Embryonic facial prominence (tissue), 1 donor: ENCODE results near the gene PARK7.

ENCODE experiments used
- DNase-seq: peaks from one replicate; pipeline ENCODE4 v3.0.0-alpha.2; 2016; ENCODE audit errors: extremely low spot score

PARK7 gene

GRCh38 chr1:8023995-8024313 lies 62.4 kb downstream of the PARK7 start:
- no peak for DNase-seq

- DNase-seq, result no peak
These were observed 62.8 kb downstream of the PARK7 start for GRCh38 chr1:8024329-8024728.

GRCh38 chr1:8025061-8025670 lies 63.7 kb downstream of the PARK7 start:
- no peak for DNase-seq

GRCh38 chr1:8025671-8026144 lies 64.2 kb downstream of the PARK7 start:
- DNase-seq, result no peak

GRCh38 chr1:8026153-8026975 lies 64.9 kb downstream of the PARK7 start, which contains the start of gene ERRFI1:
Gene ERRFI1, minus strand, starts transcription at chr1:8026309. Its CDS starts 10,690 bp downstream, at chr1:8015619.
- DNase-seq, result peak; percentile 83

- no peak for DNase-seq
These were observed 65.7 kb downstream of the PARK7 start for GRCh38 chr1:8026976-8027747.

GRCh38 chr1:8027748-8028570 lies 66.4 kb downstream of the PARK7 start:
- DNase-seq, result no peak

- no peak for DNase-seq
These were observed 67.0 kb downstream of the PARK7 start for GRCh38 chr1:8028571-8028910.

GRCh38 chr1:8031176-8031785 lies 69.8 kb downstream of the PARK7 start:
- DNase-seq, result no peak

- DNase-seq, result no peak
These were observed 70.9 kb downstream of the PARK7 start for GRCh38 chr1:8032366-8032910.

- DNase-seq, result no peak
These were observed 71.8 kb downstream of the PARK7 start for GRCh38 chr1:8033322-8033721.
